ENCODE measurements around the gene NOBOX. TPM values are rescaled to one million over a fixed set of nuclear protein-coding genes. Genes with fewer than 3 reads are reported as not detected.

The NOBOX gene
- total RNA-seq, 1 experiment from 2014 or later, result not detected

DNA sequence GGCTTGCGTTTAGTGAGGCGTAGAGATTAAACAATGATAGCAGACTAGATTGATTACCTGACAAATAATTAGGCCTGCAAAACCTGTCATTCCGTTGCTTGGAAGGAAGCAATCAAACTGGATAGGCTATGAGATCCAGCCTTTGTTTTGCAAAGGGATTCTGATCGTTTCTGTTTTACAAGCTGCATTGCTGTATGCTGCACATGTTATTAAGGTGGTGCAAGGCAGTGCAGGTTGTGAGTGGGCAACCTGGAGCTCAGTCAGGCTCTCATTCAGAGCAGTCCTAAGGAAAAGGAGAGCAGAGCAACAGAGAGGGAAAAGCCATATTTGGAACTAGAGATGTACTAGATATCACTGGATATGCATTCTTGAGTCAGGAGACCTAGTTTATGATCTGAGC, 6.9 kb upstream of the NOBOX start:
- Histone ChIP-seq H3K36me3 (ENCODE audit: insufficient read depth, low read length, poor library complexity, severe bottlenecking) (no peaks in the 10 kb centered on the region), H3K27ac (ENCODE audit: low read depth, low read length, poor library complexity, severe bottlenecking) (no peak overlapping the region), H3K9me3 (ENCODE audit: low read depth, low read length, poor library complexity, severe bottlenecking) (no peaks in the 10 kb centered on the region), H3K27me3 (replicated peaks; ENCODE audit: insufficient read depth, low read depth, low read length, poor library complexity) (no peaks in the 10 kb centered on the region), H3K4me3 (ENCODE audit: low read depth, low read length, poor library complexity, severe bottlenecking) (no peak overlapping the region), H3K4me1 (ENCODE audit: insufficient read depth, low read length, poor library complexity, severe bottlenecking) (no peaks in the 10 kb centered on the region)
- ChIA-PET CTCF (no interaction called here), POLR2A (ENCODE audit: low non-redundant PET) (no interaction called here)
- no TSS peak for BruUV-seq (replicated peaks)
- DNase-seq (ENCODE audit: low spot score), result no peak
- no peak for TF ChIP-seq EZH2 (IDR thresholded peaks at IDR 0.05; ENCODE audit: borderline replicate concordance, low read depth, low read length, poor library complexity, severe bottlenecking)
- TF ChIP-seq, protein P1, sequence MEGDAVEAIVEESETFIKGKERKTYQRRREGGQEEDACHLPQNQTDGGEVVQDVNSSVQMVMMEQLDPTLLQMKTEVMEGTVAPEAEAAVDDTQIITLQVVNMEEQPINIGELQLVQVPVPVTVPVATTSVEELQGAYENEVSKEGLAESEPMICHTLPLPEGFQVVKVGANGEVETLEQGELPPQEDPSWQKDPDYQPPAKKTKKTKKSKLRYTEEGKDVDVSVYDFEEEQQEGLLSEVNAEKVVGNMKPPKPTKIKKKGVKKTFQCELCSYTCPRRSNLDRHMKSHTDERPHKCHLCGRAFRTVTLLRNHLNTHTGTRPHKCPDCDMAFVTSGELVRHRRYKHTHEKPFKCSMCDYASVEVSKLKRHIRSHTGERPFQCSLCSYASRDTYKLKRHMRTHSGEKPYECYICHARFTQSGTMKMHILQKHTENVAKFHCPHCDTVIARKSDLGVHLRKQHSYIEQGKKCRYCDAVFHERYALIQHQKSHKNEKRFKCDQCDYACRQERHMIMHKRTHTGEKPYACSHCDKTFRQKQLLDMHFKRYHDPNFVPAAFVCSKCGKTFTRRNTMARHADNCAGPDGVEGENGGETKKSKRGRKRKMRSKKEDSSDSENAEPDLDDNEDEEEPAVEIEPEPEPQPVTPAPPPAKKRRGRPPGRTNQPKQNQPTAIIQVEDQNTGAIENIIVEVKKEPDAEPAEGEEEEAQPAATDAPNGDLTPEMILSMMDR (conservative IDR thresholded peaks at IDR 0.05; ENCODE audit: low read depth, low read length), result no peak
- intact Hi-C loops (cut with micrococcal nuclease; ENCODE audit: unreplicated experiment), result no loop called here

DNA sequence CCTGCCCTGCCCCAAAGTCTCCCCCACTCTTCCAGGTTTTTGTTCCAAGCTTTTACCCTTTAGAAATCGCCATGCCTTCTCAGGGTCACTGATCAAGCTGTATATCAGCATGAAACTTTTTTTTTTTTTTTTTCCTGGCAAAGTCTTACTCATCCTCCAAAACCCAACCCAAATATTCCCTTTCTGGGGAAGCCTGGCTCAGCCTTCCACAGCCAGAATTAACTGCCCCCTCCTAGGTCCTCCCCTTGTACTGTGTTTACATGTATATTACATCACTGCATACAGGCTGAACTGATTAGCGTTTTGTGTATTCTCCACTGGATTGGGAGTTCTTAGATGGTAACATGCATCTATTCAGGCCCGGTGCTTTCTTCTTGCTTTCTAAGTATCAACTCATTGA, 4.6 kb upstream of the NOBOX start:
- no TSS peak for BruUV-seq (replicated peaks)
- Histone ChIP-seq H3K9me3 (ENCODE audit: low read depth, low read length, poor library complexity, severe bottlenecking) (no peaks in the 10 kb centered on the region), H3K27ac (ENCODE audit: low read depth, low read length, poor library complexity, severe bottlenecking) (no peak overlapping the region), H3K4me3 (ENCODE audit: low read depth, low read length, poor library complexity, severe bottlenecking) (no peak overlapping the region), H3K27me3 (replicated peaks; ENCODE audit: insufficient read depth, low read depth, low read length, poor library complexity) (no peaks in the 10 kb centered on the region), H3K36me3 (ENCODE audit: insufficient read depth, low read length, poor library complexity, severe bottlenecking) (no peaks in the 10 kb centered on the region), H3K4me1 (ENCODE audit: insufficient read depth, low read length, poor library complexity, severe bottlenecking) (no peaks in the 10 kb centered on the region)
- DNase-seq (ENCODE audit: low spot score), result no peak
- POLR2A ChIA-PET (ENCODE audit: low non-redundant PET), result no interaction called here
- CTCF ChIA-PET, result no interaction called here
- intact Hi-C loops (cut with micrococcal nuclease; ENCODE audit: unreplicated experiment), result no loop called here
- TF ChIP-seq, protein P1 (conservative IDR thresholded peaks at IDR 0.05; ENCODE audit: low read depth, low read length), result no peak
- TF ChIP-seq EZH2 (IDR thresholded peaks at IDR 0.05; ENCODE audit: borderline replicate concordance, low read depth, low read length, poor library complexity, severe bottlenecking), result no peak

DNA sequence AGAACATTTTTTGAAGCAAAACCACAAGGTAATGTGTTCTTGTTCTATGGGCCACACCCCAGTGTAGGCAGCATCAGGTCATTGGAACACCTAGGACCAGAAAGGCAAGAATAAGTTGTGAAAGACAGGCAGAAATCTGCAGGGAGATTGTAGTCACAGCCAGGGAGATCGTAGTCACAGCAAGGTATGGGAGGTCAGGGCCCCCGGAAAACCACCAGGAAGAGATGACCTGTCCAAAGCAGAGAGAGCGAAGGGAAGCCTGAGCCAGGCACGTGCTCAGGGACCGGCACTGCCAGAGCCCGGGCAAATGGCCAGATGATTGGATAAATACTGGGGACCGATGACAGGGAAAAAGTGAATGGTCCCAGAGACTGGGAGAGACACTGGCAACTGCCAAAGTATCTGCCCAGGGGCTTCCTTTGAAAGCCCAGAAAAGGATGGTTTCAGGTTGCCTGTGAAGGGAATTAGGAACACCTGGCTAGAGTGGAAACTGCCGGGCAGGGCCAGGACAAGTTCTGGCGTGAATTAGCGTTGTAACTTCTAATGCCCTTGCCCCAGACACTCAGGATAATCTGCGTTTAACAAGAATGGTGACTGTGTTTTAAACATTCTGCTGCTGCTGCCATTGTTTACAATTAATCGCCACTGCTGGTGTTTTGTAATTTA, 3.9 kb upstream of the NOBOX start:
- Histone ChIP-seq H3K27ac (ENCODE audit: low read depth, low read length, poor library complexity, severe bottlenecking) (no peak overlapping the region), H3K9me3 (ENCODE audit: low read depth, low read length, poor library complexity, severe bottlenecking) (no peaks in the 10 kb centered on the region), H3K4me3 (ENCODE audit: low read depth, low read length, poor library complexity, severe bottlenecking) (no peak overlapping the region), H3K27me3 (replicated peaks; ENCODE audit: insufficient read depth, low read depth, low read length, poor library complexity) (no peaks in the 10 kb centered on the region), H3K4me1 (ENCODE audit: insufficient read depth, low read length, poor library complexity, severe bottlenecking) (no peaks in the 10 kb centered on the region), H3K36me3 (ENCODE audit: insufficient read depth, low read length, poor library complexity, severe bottlenecking) (no peaks in the 10 kb centered on the region)
- ChIA-PET CTCF (no interaction called here), POLR2A (ENCODE audit: low non-redundant PET) (no interaction called here)
- intact Hi-C loops (cut with micrococcal nuclease; ENCODE audit: unreplicated experiment), result no loop called here
- no peak for TF ChIP-seq EZH2 (IDR thresholded peaks at IDR 0.05; ENCODE audit: borderline replicate concordance, low read depth, low read length, poor library complexity, severe bottlenecking)
- TF ChIP-seq, protein P1 (conservative IDR thresholded peaks at IDR 0.05; ENCODE audit: low read depth, low read length), result no peak
- no peak for DNase-seq (ENCODE audit: low spot score)
- no TSS peak for BruUV-seq (replicated peaks)
